IPS-18a (cell line): ENCODE data around the gene MCAT.

ENCODE experiments used
- H3K27ac ChIP-seq: one replicate; pipeline ENCODE4 v1.5.1; 2013; ENCODE audit warnings: low read length
- H3K27me3 ChIP-seq: one replicate; pipeline ENCODE4 v1.6.1; 2013; ENCODE audit warnings: mild to moderate bottlenecking, low read length; ENCODE audit not compliant: control insufficient read depth, insufficient read depth
- H3K36me3 ChIP-seq: one replicate; pipeline ENCODE4 v1.6.1; 2013; ENCODE audit warnings: low read depth, low read length; ENCODE audit not compliant: control insufficient read depth
- H3K4me1 ChIP-seq: one replicate; pipeline ENCODE4 v1.6.1; 2013; ENCODE audit warnings: low read depth, low read length; ENCODE audit not compliant: control insufficient read depth
- H3K4me3 ChIP-seq: one replicate; pipeline ENCODE4 v1.5.1; 2013; ENCODE audit warnings: low read length
- H3K9ac ChIP-seq: one replicate; pipeline ENCODE4 v1.6.1; 2013; ENCODE audit warnings: mild to moderate bottlenecking, low read length, moderate library complexity
- H3K9me3 ChIP-seq: one replicate; pipeline ENCODE4 v1.6.1; 2013; ENCODE audit warnings: low read depth, low read length; ENCODE audit not compliant: control insufficient read depth

MCAT gene

DNA sequence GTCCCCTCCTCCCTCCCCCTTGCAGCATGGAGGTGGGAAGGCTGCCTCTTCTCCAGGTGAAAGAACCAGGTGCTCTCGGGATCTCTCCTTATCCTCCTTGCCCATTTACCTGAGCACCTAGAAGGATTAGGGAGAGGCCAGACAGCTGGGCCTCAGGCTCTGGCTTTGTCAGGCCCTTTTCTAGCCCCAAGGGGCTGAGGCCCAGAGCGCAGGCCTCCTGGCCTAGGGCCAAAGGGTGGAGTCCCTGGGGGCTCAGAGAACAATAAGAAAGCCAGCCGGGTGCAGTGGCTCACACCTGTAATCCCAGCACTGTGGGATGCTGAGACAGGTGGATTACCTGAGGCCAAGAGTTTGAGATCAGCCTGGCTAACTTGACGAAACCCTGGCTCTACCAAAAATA lies 48.6 kb downstream of the MCAT start:
- no peaks in the 10 kb centered on the region for H3K27me3 ChIP-seq
- peaks cover 9% of the 10 kb centered on the region for H3K9me3 ChIP-seq
- H3K36me3 ChIP-seq, result no peaks in the 10 kb centered on the region
- H3K9ac ChIP-seq, result no peak overlapping the region
- H3K4me1 ChIP-seq, result no peaks in the 10 kb centered on the region
- H3K4me3 ChIP-seq, result no peak overlapping the region
- no peak overlapping the region for H3K27ac ChIP-seq

DNA sequence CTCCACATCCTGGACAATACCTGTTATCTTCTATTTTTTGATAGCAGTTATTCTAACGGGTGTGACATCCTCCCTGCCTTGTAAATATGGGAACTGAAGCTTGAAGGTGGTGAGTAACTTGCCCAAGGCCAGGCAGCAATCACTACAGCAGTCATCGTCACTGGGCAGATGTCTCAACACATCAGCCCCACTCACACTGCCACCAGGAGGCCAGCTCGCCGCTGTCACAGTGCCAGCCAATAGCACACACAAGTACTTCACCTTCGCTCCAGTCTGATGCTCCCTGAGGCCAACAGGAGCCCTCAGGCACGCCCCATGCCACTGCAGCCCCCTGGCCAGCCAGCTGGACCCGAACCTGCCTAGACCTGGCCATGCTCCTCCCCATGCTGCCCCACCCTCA lies 49.1 kb downstream of the MCAT start:
- Histone ChIP-seq H3K27me3 (no peaks in the 10 kb centered on the region), H3K27ac (no peak overlapping the region), H3K4me3 (no peak overlapping the region), H3K9ac (no peak overlapping the region), H3K36me3 (no peaks in the 10 kb centered on the region), H3K9me3 (peaks cover 9% of the 10 kb centered on the region), H3K4me1 (no peaks in the 10 kb centered on the region)

DNA sequence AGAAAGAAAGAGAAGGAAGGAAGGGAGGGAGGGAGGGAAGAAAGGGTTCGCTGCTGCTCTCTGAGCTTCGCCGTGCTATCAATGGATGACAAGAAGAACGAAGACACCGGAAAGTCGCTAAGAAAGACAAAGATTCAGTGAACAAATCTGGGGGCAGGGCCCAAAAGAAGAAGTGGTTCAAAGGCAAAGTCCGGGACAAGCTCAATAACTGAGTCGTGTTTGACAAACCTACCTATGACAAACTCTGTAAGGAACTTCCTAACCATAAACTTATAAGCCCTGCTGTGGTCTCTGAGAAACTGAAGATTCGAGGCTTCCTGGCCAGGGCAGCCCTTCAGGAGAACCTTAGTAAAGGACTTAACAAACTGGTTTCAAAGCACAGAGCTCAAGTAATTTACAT lies 51.1 kb downstream of the MCAT start:
- Histone ChIP-seq H3K27me3 (no peaks in the 10 kb centered on the region), H3K4me1 (peaks cover 3% of the 10 kb centered on the region), H3K36me3 (no peaks in the 10 kb centered on the region), H3K9me3 (peaks cover 9% of the 10 kb centered on the region), H3K9ac (no peak overlapping the region), H3K27ac (no peak overlapping the region), H3K4me3 (no peak overlapping the region)

DNA sequence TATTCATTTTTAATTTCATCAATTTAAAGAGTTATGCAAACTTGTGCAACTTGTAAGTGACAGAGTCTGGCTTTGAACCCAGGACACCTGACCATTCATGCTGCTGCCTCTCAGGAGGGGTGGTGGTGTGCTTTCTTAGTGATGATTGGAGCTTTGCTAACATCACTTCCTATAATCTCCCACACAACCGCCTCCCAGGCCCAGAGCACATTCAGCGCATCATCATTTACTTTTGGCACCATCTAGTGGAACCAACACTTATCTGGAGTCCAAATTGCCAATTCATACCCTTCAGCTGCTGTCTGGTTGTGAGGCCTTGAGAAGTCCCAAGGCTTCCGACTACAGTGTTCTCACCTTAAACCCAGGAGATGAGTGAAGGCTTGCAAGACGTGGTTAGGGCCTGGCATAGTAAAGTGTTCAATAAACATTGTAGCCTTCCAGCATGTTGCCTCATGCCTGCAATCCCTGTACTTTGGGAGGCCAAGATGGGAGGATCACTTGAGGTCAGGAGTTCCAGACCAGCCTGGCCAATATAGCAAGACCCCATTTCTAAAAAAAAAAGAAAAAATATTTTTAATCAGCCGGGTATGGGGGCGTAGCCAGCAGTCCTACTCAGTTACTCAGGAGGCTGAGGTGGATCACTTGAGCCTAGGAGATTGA lies 52.9 kb downstream of the MCAT start:
- H3K27me3 ChIP-seq, result no peaks in the 10 kb centered on the region
- H3K36me3 ChIP-seq, result no peaks in the 10 kb centered on the region
- no peak overlapping the region for H3K27ac ChIP-seq
- H3K4me1 ChIP-seq, result peaks cover 3% of the 10 kb centered on the region
- H3K9ac ChIP-seq, result no peak overlapping the region
- no peaks in the 10 kb centered on the region for H3K9me3 ChIP-seq
- H3K4me3 ChIP-seq, result no peak overlapping the region

DNA sequence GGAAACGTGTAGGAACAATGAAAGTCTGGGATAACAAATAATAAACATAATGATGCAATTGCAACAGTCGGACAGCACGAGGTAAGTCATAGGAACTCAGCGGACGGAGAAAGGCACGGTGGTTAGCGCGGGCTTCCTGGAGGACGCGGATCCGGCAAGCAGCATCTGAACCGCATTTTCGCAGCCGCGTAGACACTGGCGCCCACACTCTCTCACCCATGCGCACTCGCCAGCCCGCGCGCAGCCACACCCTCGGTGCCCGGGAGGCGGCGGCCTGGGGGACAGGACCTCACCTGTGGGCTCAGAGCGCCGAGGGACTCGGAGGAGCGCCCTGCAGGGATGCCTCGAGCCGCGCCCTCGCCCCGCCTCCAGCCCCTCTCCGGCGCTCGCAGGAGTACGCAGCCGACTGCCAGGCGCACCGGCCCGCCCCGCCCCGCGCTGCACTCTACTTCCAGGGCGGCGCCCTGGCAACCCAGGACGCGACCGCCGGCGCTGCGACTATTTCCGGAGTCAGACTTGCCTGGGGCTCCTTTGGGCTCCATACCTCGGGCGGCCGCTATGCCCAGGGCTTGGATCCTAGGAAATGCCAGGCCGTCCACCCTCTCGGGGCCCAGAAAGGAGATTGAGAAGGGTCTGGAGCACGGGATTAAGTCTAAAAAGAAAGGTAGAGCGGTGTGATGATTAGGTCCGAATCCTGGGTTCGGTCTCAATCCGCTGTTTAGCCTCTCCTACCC lies 54.0 kb downstream of the MCAT start, which contains the start of gene TTLL1:
TTLL1 (minus strand) TSS at position 408 of the 734 bp plus-strand sequence. CDS start 13,805 bp downstream, outside the sequence.
- no peaks in the 10 kb centered on the region for H3K36me3 ChIP-seq
- H3K9ac ChIP-seq, result peak within 1 kb of the TSS; percentile 72
- H3K4me3 ChIP-seq, result peak within 1 kb of the TSS; percentile 87
- peaks cover 3% of the 10 kb centered on the region for H3K4me1 ChIP-seq
- peak within 1 kb of the TSS; percentile 55 for H3K27ac ChIP-seq
- no peaks in the 10 kb centered on the region for H3K27me3 ChIP-seq
- H3K9me3 ChIP-seq, result no peaks in the 10 kb centered on the region

DNA sequence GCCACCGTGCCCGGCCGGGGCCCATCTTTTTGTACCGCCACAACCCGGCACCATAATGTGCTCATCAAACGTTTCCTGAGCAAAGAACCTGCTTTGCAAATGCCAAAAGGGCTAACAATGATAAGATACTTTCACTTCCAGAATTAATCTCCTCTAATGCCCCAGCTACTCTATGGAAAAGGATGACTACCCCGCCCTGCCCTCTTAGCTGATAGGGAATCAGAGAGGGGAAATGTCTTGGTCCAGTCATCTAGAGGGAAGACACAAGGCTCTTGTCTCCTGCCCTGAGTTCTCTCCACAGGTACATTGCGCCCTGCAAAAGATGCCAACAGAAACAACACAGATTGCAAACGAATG lies 54.6 kb downstream of the MCAT start:
- peak overlapping the region; percentile 72 for H3K9ac ChIP-seq

DNA sequence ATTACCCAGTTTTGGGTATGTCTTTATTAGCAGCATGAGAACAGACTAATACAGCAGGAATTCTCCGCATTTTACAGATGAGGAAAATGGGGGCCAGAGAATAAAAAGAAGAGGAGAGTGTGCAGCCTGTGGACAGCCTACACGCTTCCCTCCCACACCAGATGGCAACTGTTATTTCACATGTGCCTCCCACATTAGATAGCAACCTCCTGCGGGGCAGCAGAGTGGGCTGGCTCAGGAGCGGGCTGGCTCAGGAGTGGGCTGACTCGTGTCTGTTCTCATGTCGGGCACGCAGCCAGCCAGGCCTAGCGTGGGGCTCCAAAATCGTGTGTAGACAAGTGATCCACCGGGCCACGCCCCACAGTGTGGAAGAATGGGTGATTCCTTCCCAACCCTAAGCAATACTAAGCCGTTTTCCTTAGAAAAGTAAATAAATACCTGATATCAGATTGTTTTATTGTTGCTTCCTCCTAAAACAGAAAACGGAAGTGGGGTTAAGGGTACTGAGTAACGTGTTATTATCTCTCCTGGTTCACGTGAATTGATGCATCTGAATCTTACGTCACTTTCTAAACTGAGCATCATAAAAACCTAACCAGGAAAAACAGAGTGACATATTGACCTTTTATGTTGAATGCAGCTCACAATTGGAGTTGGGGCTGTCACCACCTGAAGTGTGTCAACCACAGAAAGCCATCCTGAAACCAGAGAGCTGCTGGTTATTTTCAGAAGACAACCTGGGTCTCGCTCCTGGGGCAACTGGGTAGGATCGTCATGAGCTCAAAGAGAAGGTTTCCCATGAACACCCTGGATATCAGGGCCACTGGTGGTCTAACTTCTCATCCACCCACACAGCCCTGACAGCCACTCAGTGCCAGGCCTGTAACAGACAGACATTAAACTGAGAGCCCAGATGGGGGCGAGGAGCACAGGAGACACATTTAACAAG lies 57.3 kb downstream of the MCAT start:
- H3K4me1 ChIP-seq, result peaks cover 3% of the 10 kb centered on the region
- H3K27me3 ChIP-seq, result no peaks in the 10 kb centered on the region
- H3K9ac ChIP-seq, result no peak overlapping the region
- no peak overlapping the region for H3K4me3 ChIP-seq
- H3K27ac ChIP-seq, result no peak overlapping the region
- no peaks in the 10 kb centered on the region for H3K36me3 ChIP-seq
- no peaks in the 10 kb centered on the region for H3K9me3 ChIP-seq

More for the DNA sequence above, 54.6 kb downstream of the MCAT start:
- H3K27me3 ChIP-seq, result no peaks in the 10 kb centered on the region
- peak overlapping the region; percentile 87 for H3K4me3 ChIP-seq
- H3K4me1 ChIP-seq, result peaks cover 3% of the 10 kb centered on the region
- H3K36me3 ChIP-seq, result no peaks in the 10 kb centered on the region
- H3K9me3 ChIP-seq, result no peaks in the 10 kb centered on the region
- peak overlapping the region; percentile 55 for H3K27ac ChIP-seq
